ENCODE data around the gene SSUH2.
A peak's percentile ranks its signal among the peaks of the same experiment; 100 is the strongest.
"Not testable (repeated sequence)": the region's sequence is repeated elsewhere in the genome, so short reads cannot be mapped to it uniquely, and the experiment has no call there.

The SSUH2 gene

GRCh38 chr3:8658306-8659212 is 14.0 kb upstream of the SSUH2 start:
- DNase-seq (ENCODE audit: low spot score): peak; percentile 53

- no peak for DNase-seq (ENCODE audit: low spot score)
These were observed 13.3 kb upstream of the SSUH2 start for GRCh38 chr3:8657804-8658305.

DNA sequence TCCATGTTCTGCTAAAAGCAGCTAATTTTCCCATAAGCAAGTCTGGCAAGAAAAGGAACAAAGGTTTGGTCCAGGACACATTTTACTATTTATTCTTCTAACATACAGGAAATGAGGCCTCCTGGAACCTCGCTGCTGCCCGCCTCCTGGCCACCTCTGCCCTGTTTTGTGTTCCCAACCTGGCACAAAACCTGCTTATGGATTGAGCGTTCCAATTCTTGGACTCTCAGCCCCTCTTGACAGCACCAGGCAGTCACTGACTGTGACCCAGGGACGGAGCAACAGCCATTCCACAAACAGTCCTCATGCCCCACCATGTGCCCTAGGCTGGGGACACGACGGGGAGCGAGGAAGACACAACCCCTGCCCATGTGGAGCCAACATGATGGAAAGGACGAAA is 11.6 kb upstream of the SSUH2 start:
- DNase-seq (ENCODE audit: low spot score): no peak

DNA sequence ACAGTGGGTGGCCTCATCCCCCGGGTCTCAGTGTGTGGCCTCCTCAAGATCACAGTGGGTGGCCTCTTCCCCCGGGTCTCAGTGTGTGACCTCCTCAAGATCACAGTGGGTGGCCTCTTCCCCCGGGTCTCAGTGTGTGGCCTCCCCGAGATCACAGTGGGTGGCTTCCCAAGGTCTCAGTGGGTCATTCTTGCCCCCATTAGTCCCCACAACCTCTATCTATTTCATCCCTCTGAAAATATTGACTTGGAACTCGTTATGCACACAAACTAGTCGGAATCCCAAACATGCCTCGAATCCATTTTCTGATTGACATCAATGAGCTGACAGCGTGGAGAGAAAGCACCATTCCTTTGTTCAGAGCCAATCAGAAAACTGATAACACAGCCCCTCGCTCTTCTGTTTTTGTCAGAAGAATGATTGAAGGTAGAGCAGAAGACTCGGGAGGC is 10.8 kb upstream of the SSUH2 start:
- DNase-seq (ENCODE audit: low spot score): no peak

- not testable (repeated sequence) for DNase-seq (ENCODE audit: low spot score)
These were observed 10.2 kb upstream of the SSUH2 start for GRCh38 chr3:8654572-8655329.

DNA sequence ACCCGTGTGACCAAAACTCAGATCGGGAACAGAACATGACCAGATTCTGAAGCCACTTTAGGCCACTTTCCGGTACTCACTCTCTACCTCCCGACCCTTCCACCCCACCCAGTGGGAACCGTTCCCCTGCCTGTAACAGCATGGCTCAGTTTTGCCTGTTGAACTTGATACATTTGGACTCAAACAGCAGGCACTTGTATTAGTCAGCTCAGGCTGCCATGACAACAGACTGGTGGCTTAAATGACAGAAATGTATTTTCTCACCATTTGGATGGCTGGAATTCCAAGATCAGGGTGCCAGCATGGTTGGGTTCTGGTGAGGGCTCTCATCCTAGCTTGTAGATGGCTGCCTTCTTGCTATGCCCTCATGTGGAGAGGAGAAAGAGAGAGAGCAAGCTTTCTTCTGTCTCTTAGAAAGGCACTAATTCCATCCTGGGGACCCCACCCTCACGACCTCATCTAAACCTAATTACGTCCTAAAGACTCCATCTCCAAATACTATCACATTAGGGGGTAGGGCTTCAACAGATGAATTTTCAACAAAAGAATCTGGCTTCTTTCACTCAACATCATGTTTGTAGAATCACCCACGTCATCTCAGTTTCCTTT is 9.3 kb upstream of the SSUH2 start:
- no peak for DNase-seq (ENCODE audit: low spot score)

DNA sequence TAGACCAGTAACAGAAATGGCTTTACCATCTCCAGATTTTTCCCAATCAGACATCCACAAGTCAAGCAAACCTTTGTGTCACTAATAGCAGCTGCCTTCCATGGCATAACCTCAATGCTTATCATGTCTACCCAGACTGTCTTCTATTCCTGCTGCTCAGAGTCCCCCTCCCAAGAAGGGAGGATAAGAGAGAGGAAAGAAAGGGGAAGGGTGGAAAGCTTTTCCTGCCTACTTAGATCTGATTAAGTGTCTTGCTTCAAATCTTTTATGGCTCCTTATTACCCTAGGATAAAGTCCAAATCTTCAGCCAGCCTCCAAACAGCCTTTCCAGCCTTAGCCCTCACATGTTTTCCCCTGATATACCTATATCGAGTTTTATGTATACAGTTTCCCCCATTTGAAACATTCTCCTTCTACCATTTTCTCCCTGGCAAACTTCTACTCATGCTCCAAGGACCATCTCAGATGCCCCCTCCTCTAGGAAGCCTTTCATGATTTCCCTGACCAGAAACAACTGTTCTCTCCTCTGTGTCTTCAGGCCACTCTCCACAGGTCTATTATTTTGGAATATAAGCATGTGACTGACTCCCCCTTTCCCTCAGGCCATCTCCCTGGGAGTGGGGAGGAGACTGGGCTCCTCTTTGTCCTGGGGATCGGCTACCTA is 7.9 kb upstream of the SSUH2 start:
- DNase-seq (ENCODE audit: low spot score): no peak

DNA sequence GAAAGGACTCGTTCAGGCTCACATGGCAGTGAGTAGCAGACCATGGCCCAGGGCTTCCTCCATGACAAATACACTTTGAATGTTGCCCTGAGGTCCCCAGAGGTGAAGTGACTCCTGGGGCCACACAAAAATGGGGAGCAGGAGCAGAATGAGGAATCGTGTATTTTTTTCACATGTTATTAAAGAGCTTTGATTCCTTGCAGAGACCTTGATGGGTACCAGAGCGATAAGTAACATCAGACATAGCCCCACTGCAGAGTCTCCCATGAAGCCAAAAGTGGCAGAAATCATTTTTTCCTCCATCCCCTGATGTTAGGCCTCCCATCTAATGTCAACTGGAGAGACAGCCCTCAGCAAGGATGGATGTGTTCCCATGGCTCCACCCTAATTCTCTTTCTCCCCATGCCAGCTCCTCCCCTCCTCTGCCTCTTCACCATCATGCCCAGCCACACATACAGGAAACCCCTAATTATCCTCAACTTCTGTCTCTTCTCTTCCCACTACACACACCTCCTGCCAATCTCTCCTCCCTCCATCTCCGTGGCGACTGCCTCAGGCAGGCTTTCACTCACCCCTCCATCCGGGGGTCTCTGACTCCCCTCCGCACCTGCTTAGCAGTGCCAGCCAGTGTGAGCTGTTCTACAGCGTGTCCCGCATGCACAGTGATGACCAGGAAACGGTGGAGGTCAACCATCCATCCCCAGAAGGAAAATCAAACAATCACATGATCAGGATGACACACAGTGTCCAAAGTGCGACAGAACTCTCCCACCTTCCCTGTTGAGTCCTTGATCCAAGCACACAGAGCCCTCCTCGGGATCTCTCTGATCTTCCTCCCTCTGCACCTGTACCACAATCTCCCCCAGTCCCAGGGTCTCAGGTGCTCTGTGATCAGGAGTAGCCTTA is 7.1 kb upstream of the SSUH2 start:
- DNase-seq (ENCODE audit: low spot score): no peak

GRCh38 chr3:8650583-8651416 is 6.2 kb upstream of the SSUH2 start:
- DNase-seq (ENCODE audit: low spot score): no peak

GRCh38 chr3:8649757-8650156 is 5.2 kb upstream of the SSUH2 start:
- no peak for DNase-seq (ENCODE audit: low spot score)

- DNase-seq (ENCODE audit: low spot score): no peak
These were observed 4.5 kb upstream of the SSUH2 start for GRCh38 chr3:8648909-8649741.

DNA sequence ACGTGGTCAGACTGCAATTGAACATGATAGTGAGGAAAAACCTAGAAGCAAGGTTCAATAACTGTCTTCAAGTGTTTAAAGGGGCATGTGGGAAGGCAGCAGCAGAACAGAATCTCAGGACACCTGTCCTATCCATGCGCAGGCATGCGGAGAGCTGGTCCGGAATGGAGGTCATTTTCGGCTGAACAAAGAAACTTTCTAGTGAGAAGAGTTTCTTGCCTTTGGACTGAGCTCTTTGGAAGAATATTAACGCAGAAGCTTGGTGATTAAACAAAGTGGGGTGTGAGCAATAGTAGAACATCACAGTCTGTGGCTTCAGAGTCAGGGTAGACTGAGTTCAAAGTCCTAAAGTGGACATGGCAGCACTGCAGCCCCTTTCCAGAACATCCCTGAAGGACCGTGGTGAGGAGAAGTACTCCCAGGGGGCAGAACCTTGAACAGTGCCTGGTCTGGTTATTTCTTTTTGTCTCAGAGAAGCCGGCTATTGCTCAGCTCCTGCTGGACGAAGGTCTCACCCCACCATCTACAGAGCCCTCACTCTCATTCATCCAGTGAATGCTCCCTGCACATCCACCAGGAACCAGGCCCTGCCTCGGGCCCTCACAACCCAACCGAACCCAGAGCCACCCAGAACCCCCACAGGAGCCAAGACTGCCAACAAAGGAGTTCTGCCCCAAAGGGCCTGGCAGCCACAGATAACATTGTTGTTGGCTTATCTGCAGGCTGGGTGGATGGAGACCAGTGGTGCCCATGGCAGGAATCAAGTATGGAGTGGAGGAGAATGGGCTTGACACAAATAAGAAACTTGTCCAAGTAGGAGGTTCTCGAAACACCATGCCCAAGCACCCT is 2.8 kb upstream of the SSUH2 start:
- DNase-seq (ENCODE audit: low spot score): no peak

DNA sequence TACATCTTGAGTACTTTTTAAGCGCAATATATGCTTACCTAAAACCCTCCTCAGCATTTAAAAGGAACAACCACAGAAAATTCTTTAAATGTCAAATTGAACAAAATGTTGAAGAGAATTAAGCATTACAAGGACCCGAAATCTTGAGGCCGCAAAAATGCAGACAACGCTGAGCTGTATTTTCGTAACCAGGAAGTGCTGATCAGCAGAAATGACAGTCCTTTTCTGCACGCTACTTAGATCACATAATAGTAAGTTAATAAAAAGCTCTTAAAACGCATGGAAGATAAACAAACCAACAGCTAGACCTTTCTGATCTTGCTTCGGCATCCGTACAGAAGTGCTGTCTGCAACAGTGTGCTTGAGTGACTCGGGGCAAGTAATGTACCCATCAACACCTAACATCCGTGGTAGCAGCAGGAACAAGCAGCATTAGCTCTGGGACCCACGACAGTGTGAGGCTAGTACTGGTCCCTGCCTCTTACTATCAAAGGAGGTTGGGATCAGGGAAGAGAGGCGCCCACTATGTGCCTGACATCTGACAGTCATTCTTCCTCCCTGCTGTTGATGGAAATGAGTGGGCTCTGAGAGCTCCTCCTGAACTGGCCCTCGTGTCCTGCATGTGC is 1.8 kb upstream of the SSUH2 start:
- no peak for DNase-seq (ENCODE audit: low spot score)

DNA sequence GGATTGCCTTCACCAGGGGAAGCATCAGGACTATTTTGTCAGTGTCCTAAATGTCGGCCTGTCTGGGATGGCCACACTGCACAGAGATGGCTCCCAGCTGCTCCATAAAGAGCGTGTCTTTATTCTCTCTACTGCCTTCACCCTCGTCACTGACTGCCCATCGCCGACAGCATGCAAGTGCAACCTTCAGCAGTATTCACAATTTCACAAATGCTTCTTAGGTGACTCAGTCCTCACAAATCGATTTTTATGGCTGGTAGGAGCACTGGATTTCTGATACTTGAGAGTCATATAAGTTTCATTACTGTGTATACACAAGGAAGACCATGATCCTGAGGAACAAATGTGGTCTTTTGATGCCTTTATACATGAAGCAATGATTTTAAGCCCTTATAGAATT is 1.1 kb upstream of the SSUH2 start:
- no peak for DNase-seq (ENCODE audit: low spot score)

GRCh38 chr3:8643693-8644365 is 769 bp downstream of the SSUH2 start:
- DNase-seq (ENCODE audit: low spot score): no peak

DNA sequence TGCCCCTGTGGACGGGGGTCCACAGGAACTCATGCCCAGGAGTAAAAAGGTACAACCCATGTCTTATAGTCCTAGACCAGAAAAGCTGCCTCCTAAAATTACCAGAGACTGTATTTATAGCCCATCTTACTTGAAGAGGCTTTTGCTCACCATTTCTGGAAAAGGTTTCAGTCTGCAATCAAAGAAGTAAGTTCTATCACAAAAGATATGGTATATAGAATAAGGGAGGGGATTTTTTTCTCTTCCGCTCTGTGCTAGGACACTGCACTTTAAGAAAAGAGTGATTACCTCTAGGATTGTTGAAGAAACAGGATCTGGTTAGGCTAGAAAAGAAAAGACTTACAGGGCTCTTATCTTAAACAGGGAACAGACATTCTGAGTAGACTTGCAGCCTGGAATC is 2.6 kb downstream of the SSUH2 start:
- DNase-seq (ENCODE audit: low spot score): no peak

DNA sequence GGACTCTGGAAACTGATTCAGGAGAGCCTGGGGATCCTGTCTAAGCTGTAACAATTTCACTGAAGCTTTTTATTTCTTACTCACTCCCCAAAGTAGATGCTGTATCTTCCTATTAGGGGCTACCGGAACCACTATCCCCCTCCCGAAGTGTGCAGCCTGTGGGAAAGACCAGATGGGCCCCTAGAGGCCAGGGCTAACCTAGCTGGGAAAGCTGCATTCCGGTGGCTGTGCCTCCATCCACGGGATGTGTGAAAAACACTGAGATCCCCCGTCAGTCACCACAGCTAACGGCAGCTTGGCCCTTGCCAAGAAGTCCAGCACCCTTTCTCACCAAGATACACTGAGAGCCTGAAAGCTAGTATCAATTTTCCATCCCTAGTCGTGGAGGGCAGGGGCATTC is 3.1 kb downstream of the SSUH2 start:
- no peak for DNase-seq (ENCODE audit: low spot score)

Data from hepatic stellate cell (primary cell).